ENCODE measurements around the gene JAM2. TPM values are rescaled to one million over a fixed set of nuclear protein-coding genes. Genes with fewer than 3 reads are reported as not detected.

Gene JAM2
- polyA plus RNA-seq, 1 donor, result 11.3 TPM

DNA sequence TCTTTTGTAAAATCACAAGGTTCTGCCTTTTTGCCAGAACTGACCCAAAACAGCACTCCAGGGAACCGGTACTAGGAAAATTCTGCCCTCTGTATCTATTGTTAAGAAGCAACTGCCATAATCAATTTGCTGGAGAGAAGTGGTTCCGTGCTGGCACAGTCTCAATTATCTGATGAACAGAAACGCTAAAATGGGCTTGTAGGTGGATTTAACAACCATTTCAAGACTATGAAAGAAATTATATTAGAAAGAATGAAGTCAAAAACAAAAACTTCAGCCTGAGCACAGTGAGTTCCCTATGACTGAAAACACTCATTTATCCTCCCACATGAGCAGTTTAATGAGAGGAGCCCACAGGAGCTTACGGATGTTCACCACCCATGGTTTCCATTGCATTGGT is 4.4 kb downstream of the JAM2 start:
- no CpG with 5 or more reads among the region's 4 CpGs for WGBS (ENCODE audit: insufficient coverage, low lambda C conversion rate)
- no peak overlapping the region for H3K4me3 ChIP-seq (ENCODE audit: low read length)
- no peak for DNase-seq

DNA sequence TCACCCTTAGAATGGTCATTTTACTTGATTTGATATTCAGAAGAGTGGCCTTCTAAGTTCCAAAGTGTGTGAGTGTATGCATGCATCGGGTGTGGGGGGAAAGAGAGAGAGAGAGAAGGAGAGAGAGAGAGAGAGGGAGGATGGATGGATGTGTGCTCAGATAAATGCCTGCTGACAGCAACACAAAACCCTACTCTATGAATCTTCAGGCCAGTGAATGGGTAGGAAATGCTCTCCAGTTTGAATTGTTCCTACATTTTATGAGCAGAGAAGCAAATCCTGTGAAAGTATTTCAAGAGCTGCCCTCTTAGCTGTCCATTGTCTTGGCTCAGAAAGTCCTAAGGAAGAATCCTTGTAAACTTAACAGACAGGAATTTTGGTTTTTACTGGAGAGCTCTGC is 7.4 kb downstream of the JAM2 start:
- Histone ChIP-seq H3K36me3 (ENCODE audit: control insufficient read depth, insufficient read depth, low read length) (no peaks in the 10 kb centered on the region), H3K27ac (ENCODE audit: low read length) (no peak overlapping the region), H3K9me3 (ENCODE audit: control insufficient read depth, low read depth, low read length) (no peaks in the 10 kb centered on the region), H3K4me3 (ENCODE audit: low read length) (no peak overlapping the region), H3K4me1 (ENCODE audit: control insufficient read depth, insufficient read depth, low read length) (no peaks in the 10 kb centered on the region), H3K27me3 (ENCODE audit: control insufficient read depth, insufficient read depth, low read length) (peaks cover 3% of the 10 kb centered on the region)
- WGBS (ENCODE audit: insufficient coverage, low lambda C conversion rate), result no CpG with 5 or more reads among the region's 1 CpG
- DNase-seq, result no peak

More for the DNA sequence above, 4.4 kb downstream of the JAM2 start:
- Histone ChIP-seq H3K36me3 (ENCODE audit: control insufficient read depth, insufficient read depth, low read length) (no peaks in the 10 kb centered on the region), H3K4me1 (ENCODE audit: control insufficient read depth, insufficient read depth, low read length) (no peaks in the 10 kb centered on the region), H3K27me3 (ENCODE audit: control insufficient read depth, insufficient read depth, low read length) (peaks cover 28% of the 10 kb centered on the region), H3K9me3 (ENCODE audit: control insufficient read depth, low read depth, low read length) (no peaks in the 10 kb centered on the region), H3K27ac (ENCODE audit: low read length) (no peak overlapping the region)

DNA sequence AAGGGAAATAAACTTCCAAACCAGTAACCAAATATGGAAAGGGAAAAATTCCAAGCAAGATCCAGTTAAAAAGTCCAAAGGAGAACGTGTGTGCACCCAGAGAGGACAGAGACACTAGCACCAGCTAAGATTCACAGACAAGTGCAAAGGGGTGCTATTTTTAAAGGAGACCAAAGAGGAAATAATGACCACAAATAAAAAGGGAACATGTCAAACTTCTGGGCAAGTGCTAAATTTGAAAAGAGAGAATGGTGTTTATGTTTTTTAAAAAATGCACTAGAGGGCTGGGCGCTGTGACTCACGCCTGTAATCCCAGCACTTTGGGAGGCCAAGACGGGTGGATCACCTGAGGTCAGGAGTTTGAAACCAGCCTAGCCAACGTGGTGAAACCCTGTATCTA is 8.6 kb downstream of the JAM2 start:
- H3K4me3 ChIP-seq (ENCODE audit: low read length), result no peak overlapping the region
- H3K27ac ChIP-seq (ENCODE audit: low read length), result no peak overlapping the region
- no peak for DNase-seq
- no peaks in the 10 kb centered on the region for H3K36me3 ChIP-seq (ENCODE audit: control insufficient read depth, insufficient read depth, low read length)
- H3K9me3 ChIP-seq (ENCODE audit: control insufficient read depth, low read depth, low read length), result no peaks in the 10 kb centered on the region
- H3K27me3 ChIP-seq (ENCODE audit: control insufficient read depth, insufficient read depth, low read length), result no peaks in the 10 kb centered on the region
- 83% methylated on average over 1 of the region's 5 CpGs for WGBS (ENCODE audit: insufficient coverage, low lambda C conversion rate)
- no peaks in the 10 kb centered on the region for H3K4me1 ChIP-seq (ENCODE audit: control insufficient read depth, insufficient read depth, low read length)

DNA sequence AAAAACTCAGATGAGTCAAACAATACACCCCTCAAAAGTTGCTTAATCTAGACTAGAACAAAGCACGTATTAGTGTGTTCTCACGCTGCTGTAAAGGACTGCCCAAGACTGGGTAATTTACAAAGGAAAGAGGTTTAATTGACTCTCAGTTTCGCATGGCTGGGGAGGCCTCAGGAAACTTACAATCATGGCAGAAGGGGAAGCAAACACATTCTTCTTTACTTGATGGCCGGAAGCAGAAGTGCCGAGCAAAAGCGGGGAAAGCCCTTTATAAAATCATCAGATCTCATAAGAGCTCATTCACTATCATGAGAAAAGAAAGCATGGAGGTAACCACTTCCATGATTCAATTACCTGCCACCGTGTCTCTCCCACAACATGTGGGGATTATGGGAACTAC is 10.1 kb downstream of the JAM2 start:
- 95% methylated on average over 3 of the region's 7 CpGs for WGBS (ENCODE audit: insufficient coverage, low lambda C conversion rate)
- no peaks in the 10 kb centered on the region for H3K4me1 ChIP-seq (ENCODE audit: control insufficient read depth, insufficient read depth, low read length)
- H3K27ac ChIP-seq (ENCODE audit: low read length), result no peak overlapping the region
- H3K27me3 ChIP-seq (ENCODE audit: control insufficient read depth, insufficient read depth, low read length), result no peaks in the 10 kb centered on the region
- H3K36me3 ChIP-seq (ENCODE audit: control insufficient read depth, insufficient read depth, low read length), result no peaks in the 10 kb centered on the region
- DNase-seq, result no peak
- H3K9me3 ChIP-seq (ENCODE audit: control insufficient read depth, low read depth, low read length), result no peaks in the 10 kb centered on the region
- no peak overlapping the region for H3K4me3 ChIP-seq (ENCODE audit: low read length)

DNA sequence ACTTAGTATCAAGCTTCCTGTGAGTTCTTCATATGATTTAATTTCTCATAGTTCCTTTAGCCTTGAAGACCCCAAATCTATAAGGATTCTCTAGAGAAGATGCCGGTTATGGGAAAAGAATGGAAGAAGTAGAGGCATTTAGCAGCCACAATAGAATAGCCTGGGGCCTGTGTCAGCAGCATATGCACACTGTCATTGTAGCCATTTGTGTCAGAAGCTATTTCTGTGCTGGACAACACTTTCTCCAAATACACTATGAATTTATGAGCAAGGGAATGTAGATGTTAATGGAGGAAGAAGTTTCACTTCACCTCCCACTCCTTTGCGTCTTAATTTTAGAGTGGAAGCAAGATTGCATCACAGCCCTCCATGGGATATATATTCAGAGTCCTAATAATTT is 17.4 kb downstream of the JAM2 start:
- WGBS (ENCODE audit: insufficient coverage, low lambda C conversion rate), result no CpG with 5 or more reads among the region's 2 CpGs
- H3K27ac ChIP-seq (ENCODE audit: low read length), result no peak overlapping the region
- no peaks in the 10 kb centered on the region for H3K36me3 ChIP-seq (ENCODE audit: control insufficient read depth, insufficient read depth, low read length)
- H3K9me3 ChIP-seq (ENCODE audit: control insufficient read depth, low read depth, low read length), result no peaks in the 10 kb centered on the region
- DNase-seq, result no peak
- no peaks in the 10 kb centered on the region for H3K4me1 ChIP-seq (ENCODE audit: control insufficient read depth, insufficient read depth, low read length)
- H3K27me3 ChIP-seq (ENCODE audit: control insufficient read depth, insufficient read depth, low read length), result no peaks in the 10 kb centered on the region
- no peak overlapping the region for H3K4me3 ChIP-seq (ENCODE audit: low read length)

DNA sequence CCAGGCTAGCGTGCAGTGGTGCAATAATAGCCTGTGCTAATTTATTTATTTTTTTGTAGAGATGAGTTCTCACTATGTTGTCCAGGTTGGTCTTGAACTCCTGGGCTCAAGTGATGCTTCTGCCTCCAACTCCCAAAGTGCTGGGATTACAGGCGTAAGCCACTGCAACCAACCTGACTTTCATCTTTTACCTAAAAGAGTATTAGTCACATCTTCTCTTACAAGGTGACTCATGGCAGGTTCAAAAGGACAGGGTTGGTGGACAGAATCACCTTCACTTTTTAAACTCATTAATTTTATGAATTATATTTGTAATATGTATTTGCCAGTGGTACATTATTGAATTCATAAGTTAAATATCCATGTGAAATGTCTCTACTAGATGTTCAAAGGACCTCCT is 18.1 kb downstream of the JAM2 start:
- DNase-seq, result no peak
- H3K9me3 ChIP-seq (ENCODE audit: control insufficient read depth, low read depth, low read length), result no peaks in the 10 kb centered on the region
- H3K4me3 ChIP-seq (ENCODE audit: low read length), result no peak overlapping the region
- no peak overlapping the region for H3K27ac ChIP-seq (ENCODE audit: low read length)
- H3K36me3 ChIP-seq (ENCODE audit: control insufficient read depth, insufficient read depth, low read length), result no peaks in the 10 kb centered on the region
- no peaks in the 10 kb centered on the region for H3K27me3 ChIP-seq (ENCODE audit: control insufficient read depth, insufficient read depth, low read length)
- 80% methylated on average over 1 of the region's 2 CpGs for WGBS (ENCODE audit: insufficient coverage, low lambda C conversion rate)
- H3K4me1 ChIP-seq (ENCODE audit: control insufficient read depth, insufficient read depth, low read length), result no peaks in the 10 kb centered on the region

DNA sequence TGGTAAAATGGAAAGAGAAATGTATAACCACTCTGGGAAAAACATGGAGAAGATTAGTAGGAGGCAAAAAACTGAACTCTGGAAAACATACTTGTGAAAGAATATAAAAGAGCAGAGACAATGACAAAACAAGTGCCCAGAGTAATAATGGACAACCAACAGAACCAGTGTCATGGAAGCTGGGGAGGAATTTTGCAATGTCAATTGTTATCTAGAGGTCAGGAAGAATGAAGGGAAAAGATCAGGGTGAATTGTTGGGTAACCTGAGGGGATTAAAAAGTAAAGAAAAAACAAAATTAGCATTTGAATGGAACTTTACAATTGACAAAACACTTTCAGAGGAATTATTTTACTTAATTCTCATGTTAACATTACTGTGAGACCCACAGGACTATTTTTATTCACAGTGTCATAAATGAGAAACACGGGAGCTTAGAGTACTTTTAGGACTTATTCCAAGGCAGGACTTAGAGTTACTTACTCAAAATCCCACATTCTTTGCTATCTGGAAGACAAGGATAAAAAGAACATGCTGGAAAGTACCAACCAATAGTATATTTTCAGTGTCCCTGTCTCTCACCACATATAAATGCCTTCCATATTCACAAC is 19.5 kb downstream of the JAM2 start:
- no peaks in the 10 kb centered on the region for H3K27me3 ChIP-seq (ENCODE audit: control insufficient read depth, insufficient read depth, low read length)
- DNase-seq, result no peak
- no CpG with 5 or more reads among the region's 1 CpG for WGBS (ENCODE audit: insufficient coverage, low lambda C conversion rate)
- H3K36me3 ChIP-seq (ENCODE audit: control insufficient read depth, insufficient read depth, low read length), result no peaks in the 10 kb centered on the region
- H3K9me3 ChIP-seq (ENCODE audit: control insufficient read depth, low read depth, low read length), result no peaks in the 10 kb centered on the region
- no peak overlapping the region for H3K4me3 ChIP-seq (ENCODE audit: low read length)
- H3K4me1 ChIP-seq (ENCODE audit: control insufficient read depth, insufficient read depth, low read length), result no peaks in the 10 kb centered on the region
- H3K27ac ChIP-seq (ENCODE audit: low read length), result no peak overlapping the region

DNA sequence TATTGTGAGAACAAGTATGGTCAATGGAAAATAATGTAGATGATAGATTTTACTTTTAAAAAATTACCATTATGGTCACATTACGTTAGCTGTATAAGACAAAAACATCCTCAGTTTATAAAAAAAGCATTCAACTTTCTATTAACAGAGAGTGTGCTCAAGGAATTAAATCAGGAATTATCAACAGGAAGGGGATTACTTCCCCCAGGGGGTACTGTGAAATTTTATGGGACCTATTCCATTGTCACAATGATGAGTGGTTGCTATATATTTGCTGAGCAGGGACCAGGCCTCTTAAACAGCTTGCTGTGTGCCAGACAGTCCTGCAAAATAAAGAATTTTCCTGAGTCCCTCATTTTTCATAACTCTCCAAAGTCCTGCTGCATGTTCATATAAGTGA is 21.2 kb downstream of the JAM2 start:
- H3K4me3 ChIP-seq (ENCODE audit: low read length), result no peak overlapping the region
- no peak overlapping the region for H3K27ac ChIP-seq (ENCODE audit: low read length)
- H3K36me3 ChIP-seq (ENCODE audit: control insufficient read depth, insufficient read depth, low read length), result no peaks in the 10 kb centered on the region
- no peaks in the 10 kb centered on the region for H3K9me3 ChIP-seq (ENCODE audit: control insufficient read depth, low read depth, low read length)
- no peaks in the 10 kb centered on the region for H3K4me1 ChIP-seq (ENCODE audit: control insufficient read depth, insufficient read depth, low read length)
- no peaks in the 10 kb centered on the region for H3K27me3 ChIP-seq (ENCODE audit: control insufficient read depth, insufficient read depth, low read length)
- DNase-seq, result no peak
- WGBS (ENCODE audit: insufficient coverage, low lambda C conversion rate), result 20% methylated on average over 1 of the region's 1 CpG

DNA sequence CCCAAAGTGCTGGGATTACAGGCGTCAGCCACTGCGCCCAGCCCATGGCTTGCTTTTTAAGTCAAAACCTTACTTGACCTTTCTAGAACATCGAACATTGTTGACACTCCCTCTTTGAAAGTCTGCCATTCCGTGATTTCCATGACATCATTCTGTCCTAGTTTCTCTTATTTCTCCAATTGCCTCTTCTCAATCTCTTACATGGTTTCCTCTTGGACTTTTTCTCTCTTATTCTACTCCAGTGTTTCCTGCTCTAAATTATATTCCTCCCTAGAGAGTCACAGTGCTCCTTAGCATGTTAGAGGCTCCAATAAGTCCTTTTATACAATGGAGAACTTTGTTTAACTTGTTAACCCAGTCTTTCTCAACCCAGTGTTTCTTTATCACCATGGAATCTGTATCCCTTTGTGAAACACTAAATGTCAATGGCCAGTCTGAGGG is 25.5 kb downstream of the JAM2 start:
- Histone ChIP-seq H3K36me3 (ENCODE audit: control insufficient read depth, insufficient read depth, low read length) (no peaks in the 10 kb centered on the region), H3K27me3 (ENCODE audit: control insufficient read depth, insufficient read depth, low read length) (no peaks in the 10 kb centered on the region), H3K27ac (ENCODE audit: low read length) (no peak overlapping the region), H3K9me3 (ENCODE audit: control insufficient read depth, low read depth, low read length) (no peaks in the 10 kb centered on the region), H3K4me1 (ENCODE audit: control insufficient read depth, insufficient read depth, low read length) (no peaks in the 10 kb centered on the region), H3K4me3 (ENCODE audit: low read length) (no peak overlapping the region)
- WGBS (ENCODE audit: insufficient coverage, low lambda C conversion rate), result 85% methylated on average over 3 of the region's 4 CpGs
- no peak for DNase-seq

DNA sequence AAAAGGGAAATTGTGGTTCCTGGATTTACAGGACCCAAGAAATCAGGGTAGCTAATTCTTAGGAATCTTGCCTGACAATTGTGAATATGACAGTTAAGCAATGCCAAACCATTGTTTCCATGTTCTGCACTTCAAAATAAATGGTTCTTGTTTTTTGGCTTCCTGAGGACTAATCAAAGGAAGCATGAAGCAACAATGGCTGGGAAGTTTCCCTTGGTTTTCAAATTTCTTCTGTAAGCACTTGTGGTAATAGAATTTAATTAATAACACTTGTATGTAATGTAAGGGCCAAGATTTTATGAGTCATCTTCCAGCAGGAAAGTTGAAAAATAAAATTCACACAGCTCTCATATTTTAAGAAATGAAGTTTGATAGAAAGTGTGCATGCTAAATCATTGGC is 31.7 kb downstream of the JAM2 start:
- Histone ChIP-seq H3K4me1 (ENCODE audit: control insufficient read depth, insufficient read depth, low read length) (no peaks in the 10 kb centered on the region), H3K4me3 (ENCODE audit: low read length) (no peak overlapping the region), H3K36me3 (ENCODE audit: control insufficient read depth, insufficient read depth, low read length) (no peaks in the 10 kb centered on the region), H3K27ac (ENCODE audit: low read length) (no peak overlapping the region), H3K27me3 (ENCODE audit: control insufficient read depth, insufficient read depth, low read length) (no peaks in the 10 kb centered on the region), H3K9me3 (ENCODE audit: control insufficient read depth, low read depth, low read length) (no peaks in the 10 kb centered on the region)
- no peak for DNase-seq

DNA sequence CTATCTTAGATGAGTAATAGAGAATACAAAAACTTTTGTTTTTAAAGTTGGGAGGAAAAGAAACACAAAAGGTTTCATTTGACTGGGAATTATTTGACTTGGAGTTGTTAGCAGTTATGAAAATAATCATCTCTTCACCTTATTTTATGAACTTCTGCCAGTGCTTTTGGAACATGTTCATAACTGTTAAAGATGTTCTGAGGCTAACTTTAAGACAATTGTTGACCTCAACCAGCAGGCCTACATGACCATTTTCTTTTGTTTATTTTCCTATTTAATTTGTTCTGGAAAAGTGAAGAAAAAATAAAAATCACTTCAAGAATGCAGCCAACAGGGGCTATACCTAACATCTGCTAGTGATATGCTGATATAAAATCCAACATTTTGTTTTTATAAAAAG is 37.4 kb downstream of the JAM2 start:
- Histone ChIP-seq H3K36me3 (ENCODE audit: control insufficient read depth, insufficient read depth, low read length) (no peaks in the 10 kb centered on the region), H3K27me3 (ENCODE audit: control insufficient read depth, insufficient read depth, low read length) (no peaks in the 10 kb centered on the region), H3K4me1 (ENCODE audit: control insufficient read depth, insufficient read depth, low read length) (no peaks in the 10 kb centered on the region), H3K27ac (ENCODE audit: low read length) (no peak overlapping the region), H3K4me3 (ENCODE audit: low read length) (no peak overlapping the region), H3K9me3 (ENCODE audit: control insufficient read depth, low read depth, low read length) (no peaks in the 10 kb centered on the region)
- no peak for DNase-seq

Data from large intestine (tissue), 3 donors.